A172 (cell line): ENCODE measurements around the gene NR2C2AP. TPM values are rescaled to one million over a fixed set of nuclear protein-coding genes. Genes with fewer than 3 reads are reported as not detected.
A peak's percentile ranks its signal among the peaks of the same experiment; 100 is the strongest.
"Not testable (repeated sequence)": the region's sequence is repeated elsewhere in the genome, so short reads cannot be mapped to it uniquely, and the experiment has no call there.

Experiments
- DNase-seq: peaks from one replicate; pipeline ENCODE4 v3.0.0-alpha.2; 2015; ENCODE audit warnings: low spot score
- total RNA-seq: library from RNA; depleted of rRNA; stranded (reverse); fragments of >200 nt; shearing (Covaris generic); gene quantifications from 2 replicates; pipeline ENCODE4 v1.2.3, GENCODE V29; 2014

The NR2C2AP gene
- total RNA-seq, 1 experiment from 2014 or later, result 30.3 TPM

DNA sequence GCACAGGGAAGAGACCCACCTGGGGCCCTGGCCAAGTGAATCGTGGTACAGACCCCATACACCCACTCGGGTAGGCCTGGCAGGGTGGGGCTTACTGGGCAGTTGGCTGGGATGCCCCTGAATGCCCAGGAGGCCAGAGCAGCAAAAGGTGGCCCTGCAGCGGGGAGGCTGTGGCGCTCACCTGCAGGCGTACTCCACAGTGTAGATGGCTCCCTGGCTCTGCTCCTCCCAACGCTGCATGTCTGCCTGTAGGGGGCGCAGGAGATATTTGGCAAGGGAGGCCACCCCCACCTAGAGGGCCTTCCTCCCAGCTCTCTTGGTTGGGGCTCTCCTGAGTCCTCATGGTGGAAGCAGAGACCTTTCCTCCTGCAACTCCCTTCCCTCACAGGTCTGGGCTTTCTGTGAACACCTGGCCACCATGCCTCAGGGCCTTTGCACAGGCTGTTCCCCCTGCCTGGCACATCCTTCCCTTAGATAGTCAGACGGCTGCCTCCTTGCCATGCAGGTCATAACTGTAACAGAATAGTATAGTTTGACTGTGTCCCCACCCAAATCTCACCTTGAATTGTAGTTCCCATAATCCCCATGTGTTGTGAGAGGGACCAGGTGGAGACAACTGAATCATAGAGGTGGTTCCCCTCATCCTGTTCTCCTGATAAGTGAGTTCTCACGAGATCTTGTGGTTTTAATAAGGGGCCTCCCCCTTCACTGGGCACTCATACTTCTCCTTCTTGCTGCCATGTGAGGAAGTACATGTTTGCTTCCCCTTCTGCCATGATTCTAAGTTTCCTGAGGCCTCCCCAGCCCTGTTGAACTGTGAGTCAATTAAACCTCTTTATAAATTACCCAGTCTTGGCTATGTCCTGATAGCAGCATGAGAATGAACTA lies 17.1 kb downstream of the NR2C2AP start:
- peak; percentile 39 for DNase-seq

DNA sequence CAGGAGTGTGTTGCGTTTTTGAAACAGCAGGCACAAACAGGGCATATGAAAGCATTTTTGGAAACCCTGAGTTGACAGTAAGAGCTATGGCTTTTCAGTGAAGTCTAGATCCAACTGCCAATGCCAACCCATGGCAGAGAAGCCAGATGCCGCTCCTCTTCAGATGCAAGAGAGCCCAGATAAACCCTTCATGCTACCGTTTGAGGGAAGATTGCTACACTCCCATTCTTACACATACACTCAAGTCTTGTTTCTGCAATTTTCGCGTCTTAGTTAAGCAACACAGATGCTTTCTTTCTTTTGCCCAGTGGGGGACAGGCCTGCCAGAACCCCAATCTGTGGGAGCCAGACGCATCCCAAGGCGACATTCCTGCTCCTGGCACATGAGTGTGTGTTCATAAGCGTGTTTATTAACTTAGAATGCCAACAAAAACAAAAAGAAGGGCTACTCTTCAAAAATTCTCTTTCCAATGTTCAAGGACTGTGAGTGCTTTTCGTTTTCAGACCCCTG lies 21.7 kb downstream of the NR2C2AP start:
- DNase-seq, result no peak

DNA sequence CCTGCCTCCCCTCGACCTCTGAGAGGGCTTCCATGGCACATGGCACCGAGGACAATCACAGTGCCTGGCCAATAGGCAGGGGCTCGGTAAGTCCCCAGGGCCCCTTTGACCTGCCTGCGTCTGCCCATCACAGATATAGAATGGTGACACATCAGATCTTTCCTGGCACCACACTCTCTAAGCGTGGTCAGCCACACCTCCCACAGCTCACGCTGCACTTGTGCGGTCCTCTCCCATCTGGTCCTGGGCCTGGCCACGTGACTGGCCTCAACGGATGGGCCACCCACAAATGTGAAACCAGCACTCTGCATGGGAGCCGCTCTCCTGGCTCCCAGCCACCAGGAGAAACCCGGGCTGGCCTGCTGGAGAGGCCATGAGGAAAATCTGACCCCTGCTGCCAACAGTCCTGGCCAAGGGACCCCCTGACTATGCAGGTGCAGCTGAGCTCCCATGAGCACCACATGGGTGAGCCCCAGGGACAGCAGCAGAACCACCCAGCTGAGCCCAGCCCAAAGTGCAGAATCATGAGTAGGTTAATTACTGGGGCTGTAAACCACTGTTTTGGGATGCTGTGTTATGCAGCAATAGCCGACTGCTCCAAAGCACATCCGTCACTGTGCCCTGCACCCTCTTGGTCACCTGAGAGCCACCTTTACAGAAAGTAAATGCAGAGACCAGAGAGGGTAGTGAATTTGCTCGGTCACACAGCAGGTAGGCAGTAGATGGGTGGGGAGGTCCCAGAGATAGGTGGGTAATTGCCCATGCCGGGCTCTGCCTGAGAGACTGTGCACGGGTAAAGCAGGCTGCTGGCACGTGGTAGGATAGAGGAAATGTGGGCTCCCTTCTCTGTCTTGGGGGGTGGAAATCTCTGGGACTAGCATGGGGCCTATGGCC lies 23.4 kb downstream of the NR2C2AP start:
- peak; percentile 91 for DNase-seq

DNA sequence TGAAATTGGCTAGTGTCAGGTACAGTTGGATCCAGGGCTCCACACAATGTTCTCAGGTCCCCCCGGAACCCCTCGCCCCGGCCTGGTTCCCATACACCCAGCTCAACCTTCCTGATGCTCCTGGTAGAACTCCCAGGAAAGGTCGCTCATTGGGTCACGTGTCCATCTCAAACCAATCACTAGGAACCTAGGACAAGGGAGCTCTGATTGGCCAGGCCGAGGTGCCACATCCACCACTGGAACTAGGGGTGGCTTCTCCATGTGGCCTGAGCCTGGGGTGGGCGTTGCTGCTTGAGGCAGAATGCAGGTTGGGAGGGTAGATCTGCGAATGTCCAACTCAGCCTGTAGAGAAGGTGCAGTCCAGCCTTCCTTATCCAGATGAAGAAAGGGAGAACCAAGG lies 26.3 kb downstream of the NR2C2AP start:
- DNase-seq, result no peak

DNA sequence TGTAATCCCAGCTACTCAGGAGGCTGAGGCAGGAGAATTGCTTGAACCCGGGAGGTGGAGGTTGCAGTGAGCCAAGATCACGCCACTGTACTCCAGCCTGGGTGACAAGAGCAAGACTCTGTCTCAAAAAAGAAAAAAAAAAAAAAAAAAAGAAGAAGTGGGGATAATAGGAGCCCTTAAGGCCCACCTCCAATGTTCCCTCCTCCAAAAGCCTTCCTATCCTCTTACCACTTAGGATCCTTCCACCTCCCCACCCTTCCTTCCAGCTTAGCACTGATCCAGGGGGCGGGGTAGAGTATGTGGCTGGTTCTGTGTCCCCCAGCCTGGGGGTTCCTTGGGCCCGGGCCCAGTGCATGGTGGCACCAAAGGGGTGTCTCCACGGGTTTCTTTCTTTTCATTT lies 30.0 kb downstream of the NR2C2AP start:
- not testable (repeated sequence) for DNase-seq

DNA sequence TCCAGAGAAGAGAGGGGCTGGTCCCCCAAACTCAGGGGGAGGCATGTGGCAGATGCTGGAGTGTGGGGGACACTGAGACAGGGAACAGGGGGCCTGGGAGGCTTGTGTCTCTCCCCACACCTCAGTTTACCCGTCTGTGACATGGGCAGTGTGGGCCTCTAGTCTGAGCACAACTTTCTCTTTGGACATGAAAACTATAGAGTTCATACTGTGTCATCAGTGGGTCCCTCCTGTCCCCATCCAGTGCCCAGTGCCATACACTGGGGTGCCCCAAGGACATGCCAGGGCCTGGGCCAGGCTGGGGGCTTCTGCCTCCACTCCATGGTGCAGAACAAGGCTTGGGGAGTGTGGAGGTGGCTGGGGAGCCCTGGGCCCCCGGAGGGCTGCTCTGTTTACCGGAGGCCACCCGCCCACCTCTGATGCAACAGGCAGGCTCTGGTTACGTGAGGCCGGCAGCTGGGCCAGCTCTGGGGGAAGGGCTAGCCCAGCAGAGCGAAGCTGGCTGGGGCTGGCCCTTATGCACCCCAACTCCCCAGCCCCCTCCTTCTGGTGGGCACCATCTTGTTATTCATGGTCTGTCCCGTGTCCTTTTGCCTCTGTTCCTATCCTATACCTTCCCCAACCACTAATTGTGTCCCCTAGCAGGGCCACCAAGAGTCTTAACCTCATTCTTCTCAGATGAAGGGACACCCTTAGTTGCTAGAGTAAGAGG lies 31.2 kb downstream of the NR2C2AP start:
- DNase-seq, result no peak

DNA sequence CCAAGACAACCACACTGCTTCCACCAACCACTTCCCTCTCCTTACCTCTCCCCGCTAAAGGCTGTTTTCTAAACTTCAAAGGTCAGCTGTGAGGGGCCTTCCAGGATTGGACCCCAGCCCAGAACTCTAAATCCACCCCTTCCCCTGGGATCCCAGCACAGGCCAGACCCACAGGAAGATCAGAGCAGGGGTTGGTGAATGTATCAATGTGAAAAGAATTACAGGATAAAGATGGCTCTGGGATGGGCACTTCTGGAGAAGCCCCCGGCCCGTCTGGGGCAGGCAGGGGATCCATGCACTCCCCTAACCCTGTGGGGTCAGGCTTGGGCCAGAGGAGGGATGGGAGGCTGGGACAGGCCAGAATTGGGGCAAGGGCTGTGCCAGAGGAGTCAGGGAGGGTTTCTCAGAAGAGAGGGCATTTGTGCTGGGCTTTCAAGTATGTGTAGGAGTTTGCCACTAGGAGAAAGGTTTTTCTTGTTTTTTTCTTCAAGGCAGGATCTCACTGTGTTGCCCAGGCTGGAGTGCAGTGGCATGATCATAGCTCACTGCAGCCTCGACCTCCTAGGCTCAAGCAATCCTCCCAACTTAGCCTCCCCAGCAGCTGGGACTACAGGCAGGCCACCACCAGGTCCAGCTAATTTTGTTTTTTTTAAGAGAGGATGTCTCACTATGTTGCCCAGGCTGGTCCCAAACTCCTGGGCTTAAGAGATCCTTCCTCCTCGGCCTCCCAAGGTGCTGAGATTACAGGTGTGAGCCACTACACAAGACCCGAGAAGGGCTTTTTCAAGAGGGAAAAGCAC lies 32.1 kb downstream of the NR2C2AP start:
- DNase-seq, result no peak

DNA sequence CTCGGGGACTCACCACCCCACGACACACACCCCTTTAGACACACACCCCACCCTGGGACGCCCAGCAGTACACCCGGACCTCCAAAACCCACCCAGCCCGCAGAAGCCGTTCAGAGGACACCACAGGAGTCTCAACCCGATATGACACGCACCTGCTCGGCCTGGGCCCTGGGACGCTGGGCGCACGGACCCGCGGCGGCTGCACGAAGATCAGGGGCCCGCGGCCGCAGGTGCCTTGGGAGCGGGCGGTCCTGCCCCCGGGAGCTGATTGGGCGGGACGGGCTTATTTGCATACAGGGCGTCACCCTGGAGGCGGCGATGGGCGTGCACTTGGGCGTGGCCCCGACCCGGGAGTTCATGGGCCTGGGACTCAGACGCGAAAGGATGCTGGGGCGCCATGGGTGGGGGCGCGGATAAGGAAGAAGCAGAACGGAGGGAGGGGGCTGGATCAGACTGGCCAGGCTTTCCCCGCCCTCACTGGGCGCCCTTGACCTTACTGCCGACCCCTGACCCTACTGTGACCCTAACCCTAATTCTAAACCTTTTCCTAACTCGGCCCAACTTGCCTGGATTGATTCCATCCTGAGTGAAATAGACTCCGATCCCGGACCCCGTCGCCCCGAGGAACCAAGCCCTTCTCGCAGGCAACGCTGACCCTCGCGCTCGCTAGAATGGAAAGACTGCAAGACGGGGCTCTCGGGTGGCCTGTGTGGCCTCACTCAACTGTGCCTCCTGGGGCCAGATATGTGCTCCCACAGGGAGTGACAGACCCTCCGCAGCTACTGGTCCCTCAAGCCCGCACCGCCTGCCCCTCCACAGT lies 33.0 kb downstream of the NR2C2AP start, which contains the start of gene MEF2B:
MEF2B (minus strand) TSS at position 211 of the 820 bp plus-strand sequence. CDS start 19,528 bp downstream, outside the sequence.
- no peak for DNase-seq

DNA sequence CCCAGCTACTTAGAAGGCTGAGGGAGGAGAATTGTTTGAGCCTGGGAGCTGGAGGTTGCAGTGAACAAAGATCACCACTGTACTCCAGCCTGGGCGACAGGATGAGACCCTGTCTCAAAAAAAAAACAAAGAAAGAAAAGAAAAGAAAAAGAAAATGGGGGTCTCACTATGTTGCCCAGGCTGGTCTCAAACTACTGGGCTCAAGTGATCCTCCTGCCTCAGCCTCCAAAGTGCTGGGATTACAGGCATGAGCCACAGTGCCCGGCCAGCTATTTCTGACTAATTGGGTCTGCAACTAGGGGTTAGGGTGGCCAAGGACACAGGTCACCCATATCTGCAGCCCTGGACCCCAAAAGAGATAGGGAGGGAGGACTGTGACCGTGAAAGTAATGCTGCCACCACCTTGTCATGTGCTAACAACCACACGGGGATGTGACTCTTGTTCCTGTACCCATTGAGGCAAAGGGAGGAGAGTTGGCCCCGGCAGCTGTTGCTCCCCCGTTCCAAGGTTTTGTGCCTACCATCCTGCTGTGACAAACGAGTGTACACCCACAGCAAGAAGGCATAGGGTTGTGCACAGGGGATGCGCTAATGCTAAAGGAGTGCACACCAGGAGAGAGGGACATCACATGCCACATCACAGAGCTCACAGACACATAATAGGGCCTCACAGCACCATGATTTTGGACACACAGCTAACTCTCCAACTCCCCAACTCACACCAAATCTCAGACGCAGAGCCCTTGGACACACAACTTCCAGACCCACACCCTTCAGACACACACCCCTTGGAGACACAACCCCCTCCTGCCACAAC lies 33.8 kb downstream of the NR2C2AP start:
- DNase-seq, result no peak

DNA sequence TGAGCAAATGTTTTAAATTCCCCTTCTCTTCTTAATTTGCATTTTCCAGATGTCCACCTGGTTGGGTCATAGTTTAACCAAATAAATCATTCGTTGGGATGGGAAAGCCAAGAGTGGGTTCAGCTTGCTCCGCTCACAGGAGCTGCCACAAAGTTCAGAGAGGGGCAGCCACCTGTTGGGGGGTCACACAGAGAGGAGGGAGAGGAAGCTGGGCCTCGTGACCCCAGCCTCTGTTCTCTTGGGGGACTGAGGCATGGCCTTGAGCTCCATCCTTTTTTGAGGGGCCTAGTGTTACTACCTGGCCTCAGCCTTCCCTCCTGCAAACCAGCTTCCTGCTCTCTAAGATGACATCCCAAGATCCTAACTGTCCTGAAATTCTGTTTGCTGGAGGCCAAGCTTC lies 35.6 kb downstream of the NR2C2AP start:
- no peak for DNase-seq

DNA sequence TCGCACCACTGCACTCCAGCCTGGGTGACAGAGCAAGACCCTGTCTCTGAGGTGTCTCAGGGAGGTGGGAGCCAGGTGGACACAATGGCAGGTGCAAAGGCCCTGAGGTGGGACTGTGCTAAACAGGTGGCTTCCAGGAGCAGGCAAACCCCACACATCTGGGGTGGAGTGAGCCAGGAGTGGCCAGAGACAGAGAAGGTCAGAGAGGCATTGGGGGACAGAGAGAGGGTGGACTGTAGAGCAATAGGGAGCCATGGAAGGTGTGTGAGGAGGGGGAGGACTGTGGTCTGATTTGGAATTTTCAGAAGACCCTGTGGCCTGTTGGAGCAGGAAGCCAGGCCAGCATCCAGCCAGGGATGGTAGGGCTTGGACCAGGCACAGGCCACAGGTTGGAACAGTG lies 37.8 kb downstream of the NR2C2AP start:
- DNase-seq, result no peak

DNA sequence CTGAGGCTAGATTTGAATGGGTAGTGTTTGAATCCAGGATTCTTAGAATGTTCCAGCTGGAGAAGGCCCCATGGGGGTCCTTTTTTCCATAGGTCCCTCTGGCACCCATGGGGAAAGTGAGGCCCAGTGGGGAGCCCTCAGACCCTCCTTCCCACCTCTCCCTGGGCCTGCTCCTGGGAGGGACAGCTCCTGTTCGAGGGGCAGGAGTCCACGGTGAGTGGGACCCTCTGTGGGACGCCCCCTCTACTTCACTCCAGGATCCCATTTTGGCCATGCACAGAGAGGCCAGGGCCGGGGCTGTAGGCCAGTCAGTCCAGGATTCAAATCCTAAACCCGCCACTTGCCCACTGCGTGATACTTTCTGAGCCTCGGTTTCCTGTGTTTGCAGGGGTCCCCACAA lies 40.7 kb downstream of the NR2C2AP start:
- no peak for DNase-seq

DNA sequence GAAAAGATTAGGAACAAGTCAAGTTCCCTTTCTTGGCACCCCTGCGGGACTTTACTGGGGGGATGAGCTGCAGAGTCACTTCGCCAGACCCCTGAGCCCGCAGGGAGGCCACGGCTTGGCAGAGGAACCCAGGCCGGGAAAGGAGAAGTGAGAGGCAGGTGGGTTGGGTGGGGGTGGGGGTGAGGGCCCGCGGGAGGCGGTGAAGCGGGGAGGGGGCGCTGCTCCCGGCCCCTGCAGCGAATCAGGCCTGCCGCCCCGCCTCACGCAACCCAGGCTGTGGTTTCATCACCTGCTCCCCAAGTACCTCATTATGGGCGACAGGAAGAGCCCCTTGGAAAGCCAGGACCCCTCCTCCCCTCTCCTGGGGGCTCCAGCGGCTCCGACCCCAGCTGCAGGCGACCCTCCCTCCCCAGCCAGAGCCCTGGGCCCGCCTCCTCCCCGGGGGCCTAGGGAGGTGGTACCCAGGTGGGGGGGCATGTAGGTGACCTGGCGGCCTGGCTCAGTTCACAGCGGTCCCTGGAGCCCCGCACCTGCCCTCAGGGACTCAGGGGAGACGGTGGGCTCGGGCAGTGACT lies 42.7 kb downstream of the NR2C2AP start:
- no peak for DNase-seq

DNA sequence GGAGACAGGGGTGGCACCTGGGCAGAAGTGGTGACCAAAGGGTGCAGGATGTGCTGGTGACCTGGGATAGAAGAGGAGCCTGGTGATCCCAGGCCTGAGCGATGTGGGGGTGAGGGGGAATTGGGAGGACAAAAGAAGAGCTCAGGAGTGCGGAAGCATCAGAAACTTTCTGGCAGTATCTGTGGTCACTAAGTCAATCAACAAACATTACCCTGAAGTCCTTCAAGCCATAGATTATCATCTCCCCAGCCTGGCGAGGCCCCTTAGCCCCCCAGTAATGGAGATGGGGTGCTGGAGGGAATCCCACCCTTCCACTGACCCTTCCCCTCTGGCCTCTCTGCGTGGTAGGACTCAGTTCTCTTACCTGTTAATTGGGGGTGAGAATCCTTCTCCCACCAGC lies 43.7 kb downstream of the NR2C2AP start:
- no peak for DNase-seq

DNA sequence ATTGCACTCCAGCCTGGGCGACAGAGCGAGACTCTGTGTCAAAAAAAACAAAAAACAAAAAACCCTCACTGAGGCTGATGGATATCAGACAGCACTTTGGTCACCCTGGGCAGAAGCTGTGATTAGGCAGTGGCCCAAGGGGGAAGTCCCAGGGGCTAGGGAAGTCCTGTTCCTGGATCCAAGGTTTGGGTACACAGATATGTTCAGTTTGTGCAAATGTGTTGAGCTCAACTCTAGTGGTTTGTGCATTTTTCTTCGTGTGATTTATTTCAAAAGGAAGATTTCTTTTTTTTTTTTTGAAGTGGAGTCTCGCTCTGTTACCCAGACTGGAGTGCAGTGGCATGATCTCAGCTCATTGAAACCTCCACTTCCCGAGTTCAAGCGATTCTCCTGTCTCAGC lies 45.4 kb downstream of the NR2C2AP start:
- no peak for DNase-seq

DNA sequence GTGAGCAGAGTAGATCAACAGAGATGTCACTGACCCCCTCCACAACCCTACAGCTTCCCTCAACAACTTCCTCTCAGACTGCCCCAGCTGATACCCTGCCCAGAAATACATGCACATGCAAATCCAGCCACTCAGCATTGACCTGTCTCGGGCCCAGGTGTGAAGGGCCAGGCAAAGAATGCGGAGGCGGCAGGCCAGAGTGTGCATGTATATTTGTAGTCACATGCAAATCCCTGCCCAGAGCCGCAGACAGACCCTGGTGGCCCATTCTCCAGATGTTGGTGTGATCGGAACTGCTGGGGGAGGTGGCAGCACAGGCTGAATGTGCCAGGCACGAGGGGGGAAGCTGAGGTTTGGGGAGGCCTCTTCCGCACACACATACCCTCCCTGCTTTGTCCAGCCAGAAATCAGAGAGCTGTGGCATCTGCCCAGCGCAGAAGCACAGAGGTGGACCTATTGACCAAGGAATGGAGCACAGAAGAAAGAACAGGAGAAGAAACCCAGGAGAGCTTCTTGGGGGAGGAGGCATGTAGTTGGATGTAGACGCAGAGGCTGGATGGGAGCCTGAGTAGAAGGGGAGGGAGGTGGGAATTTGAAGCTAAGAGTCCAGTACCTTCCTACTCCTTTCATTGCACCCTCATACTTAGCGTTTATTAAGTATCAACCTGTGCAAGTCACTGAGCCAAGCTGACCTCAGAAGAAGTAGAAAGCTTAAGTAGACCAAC lies 47.6 kb downstream of the NR2C2AP start:
- no peak for DNase-seq

DNA sequence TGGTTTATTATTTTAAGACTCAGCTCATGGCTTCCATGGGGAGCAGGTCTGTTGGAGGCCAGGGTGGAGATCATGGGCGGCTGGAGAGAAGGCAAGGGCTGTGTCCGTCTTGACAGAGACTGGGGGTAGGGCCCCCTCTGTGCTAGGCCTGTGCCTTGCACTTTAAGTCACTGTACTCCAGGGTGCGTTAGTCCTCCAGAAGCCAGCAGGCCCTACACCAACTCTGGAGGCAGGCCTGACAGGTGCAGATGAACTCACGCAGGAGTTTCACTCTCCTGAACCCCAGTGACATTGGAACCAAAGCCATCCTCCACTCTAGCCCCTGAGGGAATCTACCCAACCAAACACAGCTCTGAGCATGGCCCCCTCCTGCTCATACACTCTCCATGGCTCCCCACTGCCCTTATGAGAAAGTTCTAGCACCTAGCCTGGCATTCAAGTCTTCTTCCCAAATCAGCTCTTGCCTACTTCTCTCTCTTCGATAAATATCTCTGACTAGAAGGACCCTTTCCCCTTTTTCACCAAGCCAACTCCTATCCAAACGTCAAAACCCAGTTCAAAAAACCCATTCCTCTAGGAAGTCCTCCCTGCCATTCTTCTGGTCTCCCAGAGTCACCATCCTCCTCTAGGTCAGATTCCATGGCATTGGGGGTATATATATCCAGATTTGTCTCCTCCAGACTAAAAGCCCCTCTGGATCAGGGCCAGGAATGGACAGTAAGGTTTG lies 48.3 kb downstream of the NR2C2AP start:
- DNase-seq, result no peak
